GM12875 (cell line): ENCODE measurements around the gene SDC3.
A peak's percentile ranks its signal among the peaks of the same experiment; 100 is the strongest.

Source experiments
- H3K4me3 ChIP-seq: one replicate; pipeline ENCODE4 v1.5.1; 2011; ENCODE audit warnings: low read depth, low read length, control low read depth
- TF ChIP-seq, protein P1 (sequence below): IDR thresholded peaks from 2 replicates; pipeline ENCODE4 v1.5.1; 2011; ENCODE audit warnings: low read depth, mild to moderate bottlenecking, control low read depth, inconsistent platforms, low read length, moderate library complexity, borderline replicate concordance; ENCODE audit not compliant: insufficient read depth

The SDC3 gene

DNA sequence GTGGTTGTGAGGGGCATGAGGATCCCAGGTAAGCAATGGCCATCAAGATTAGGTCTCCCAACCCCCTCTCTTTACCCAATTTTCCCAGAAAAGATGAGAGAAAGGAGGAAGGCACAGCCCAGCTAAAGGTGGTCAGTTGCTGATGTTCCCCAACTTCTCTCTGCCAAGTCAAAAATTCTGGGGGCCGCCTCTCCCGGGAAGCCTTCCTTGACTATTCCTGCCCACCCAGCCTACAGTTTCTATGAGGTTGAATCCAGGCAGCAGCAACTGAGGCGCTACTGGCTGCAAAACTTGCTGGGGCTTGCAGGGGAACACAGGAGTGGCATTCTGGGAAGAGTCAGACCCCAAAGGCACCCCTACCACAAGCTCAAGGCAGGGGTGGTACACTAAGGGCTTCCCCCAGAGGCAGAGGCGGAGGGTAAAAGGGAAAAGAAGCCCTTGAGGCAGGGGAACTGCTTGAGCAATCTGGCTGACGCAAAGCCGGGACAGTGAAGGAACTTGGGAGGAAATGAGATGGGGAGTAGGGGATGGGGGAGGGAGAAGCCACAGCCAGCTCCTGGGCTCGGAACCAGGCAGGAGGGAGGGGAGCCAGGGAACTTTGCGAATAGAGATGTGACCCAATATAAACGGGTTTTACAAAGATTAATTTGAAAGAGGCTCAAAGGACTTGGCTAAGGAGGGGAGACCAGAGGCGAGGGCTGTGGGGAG is 31.2 kb downstream of the SDC3 start:
- no peak overlapping the region for H3K4me3 ChIP-seq
- TF ChIP-seq, protein P1, sequence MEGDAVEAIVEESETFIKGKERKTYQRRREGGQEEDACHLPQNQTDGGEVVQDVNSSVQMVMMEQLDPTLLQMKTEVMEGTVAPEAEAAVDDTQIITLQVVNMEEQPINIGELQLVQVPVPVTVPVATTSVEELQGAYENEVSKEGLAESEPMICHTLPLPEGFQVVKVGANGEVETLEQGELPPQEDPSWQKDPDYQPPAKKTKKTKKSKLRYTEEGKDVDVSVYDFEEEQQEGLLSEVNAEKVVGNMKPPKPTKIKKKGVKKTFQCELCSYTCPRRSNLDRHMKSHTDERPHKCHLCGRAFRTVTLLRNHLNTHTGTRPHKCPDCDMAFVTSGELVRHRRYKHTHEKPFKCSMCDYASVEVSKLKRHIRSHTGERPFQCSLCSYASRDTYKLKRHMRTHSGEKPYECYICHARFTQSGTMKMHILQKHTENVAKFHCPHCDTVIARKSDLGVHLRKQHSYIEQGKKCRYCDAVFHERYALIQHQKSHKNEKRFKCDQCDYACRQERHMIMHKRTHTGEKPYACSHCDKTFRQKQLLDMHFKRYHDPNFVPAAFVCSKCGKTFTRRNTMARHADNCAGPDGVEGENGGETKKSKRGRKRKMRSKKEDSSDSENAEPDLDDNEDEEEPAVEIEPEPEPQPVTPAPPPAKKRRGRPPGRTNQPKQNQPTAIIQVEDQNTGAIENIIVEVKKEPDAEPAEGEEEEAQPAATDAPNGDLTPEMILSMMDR: no peak

DNA sequence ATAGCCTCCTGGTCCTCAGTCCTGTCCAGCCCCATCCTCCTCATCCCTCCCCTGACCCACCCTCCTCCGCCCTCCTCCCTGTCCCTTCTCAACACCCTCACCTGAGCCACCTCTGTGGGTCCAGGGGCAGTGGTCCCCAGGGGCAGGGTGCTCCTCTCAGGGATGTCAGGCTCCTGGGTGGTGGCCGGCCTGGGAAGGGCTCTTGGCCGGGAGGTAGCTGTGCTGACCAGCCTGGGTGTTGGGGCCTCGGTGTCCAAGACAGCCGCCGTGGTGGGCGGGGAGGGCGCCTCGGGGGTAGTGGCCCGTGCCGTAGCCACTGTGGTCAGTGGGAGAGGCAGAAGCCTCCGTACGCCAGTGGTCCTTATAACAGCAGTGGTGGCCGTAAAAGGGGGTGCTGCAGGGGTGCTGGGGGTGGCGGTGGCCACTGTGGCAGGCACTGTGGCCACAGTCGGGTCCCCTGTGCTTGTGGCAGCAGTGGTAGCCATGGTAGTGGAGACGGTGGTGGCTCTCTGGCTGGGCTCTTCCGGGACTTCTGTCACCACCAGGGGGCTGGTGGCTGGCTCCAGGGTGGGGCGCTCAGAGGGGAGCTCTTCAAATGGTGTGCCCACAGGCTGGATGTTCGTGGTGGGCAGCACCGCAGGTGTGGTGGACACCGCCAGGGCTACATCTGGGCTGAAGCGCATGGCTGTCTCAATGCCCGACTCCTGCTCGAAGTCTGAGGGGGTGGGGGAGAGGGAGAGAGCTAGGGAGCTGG is 31.9 kb downstream of the SDC3 start:
- no peak overlapping the region for H3K4me3 ChIP-seq
- TF ChIP-seq, protein P1: peak; percentile 14; the same call in 1 of the 2 replicates

DNA sequence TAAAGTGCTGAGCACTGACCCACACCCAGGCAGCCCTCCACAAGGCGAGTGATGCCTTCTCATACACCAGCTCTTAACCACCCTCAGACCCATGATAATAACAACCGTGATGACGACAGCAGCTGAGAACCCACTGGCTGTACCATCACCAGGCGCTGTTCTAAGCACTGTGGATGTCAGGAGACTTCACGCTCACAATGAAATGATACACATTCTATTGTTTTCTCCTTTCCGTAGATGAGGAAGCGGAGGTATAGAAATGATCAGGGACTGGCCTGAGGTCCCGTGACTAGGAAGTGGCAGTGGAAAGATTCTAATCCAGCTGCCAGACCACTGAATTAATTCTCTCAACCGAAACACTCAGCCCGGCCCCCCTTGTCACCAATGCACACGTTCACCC is 32.6 kb downstream of the SDC3 start:
- TF ChIP-seq, protein P1: no peak
- H3K4me3 ChIP-seq: no peak overlapping the region

DNA sequence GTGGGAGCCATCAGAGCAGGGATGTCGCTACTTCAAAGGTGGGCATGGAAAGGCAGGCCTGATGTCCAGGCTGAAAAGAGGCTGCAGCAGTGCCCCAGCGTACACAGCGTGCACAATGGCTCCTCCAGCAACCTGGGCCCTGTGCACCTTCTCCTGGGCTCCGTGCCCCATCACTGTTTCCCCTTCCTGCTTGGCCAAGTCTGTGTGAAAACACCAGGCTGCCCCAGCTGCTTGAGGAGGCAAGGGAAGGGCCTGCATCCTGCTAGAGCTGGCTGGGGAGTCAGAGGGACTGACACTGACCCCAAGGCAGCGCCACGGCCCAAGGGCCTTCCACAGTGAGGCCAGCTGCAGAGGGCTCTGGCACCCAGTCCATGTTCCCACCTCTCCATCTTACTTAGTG is 33.4 kb downstream of the SDC3 start:
- TF ChIP-seq, protein P1: no peak
- no peak overlapping the region for H3K4me3 ChIP-seq

DNA sequence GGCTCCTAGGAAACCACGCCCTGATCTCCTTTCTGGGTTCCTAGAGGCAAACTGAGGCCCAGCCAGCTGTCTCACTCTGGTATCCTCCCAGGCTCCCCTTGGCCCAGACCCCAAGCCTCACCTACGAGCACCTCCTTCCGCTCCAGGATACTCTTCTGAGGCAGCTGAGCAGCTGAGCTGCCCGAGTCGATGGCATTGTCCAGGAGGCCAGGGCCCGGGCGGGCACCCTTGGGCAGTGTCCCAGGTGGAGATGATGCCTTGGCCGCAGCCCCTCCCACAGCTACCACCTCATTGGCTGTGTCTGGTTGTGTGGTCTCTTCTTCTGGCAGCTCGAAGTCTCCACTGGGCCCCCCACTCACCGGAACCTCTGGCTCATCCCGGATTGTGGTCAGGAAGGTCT is 34.4 kb downstream of the SDC3 start:
- TF ChIP-seq, protein P1: no peak
- no peak overlapping the region for H3K4me3 ChIP-seq

DNA sequence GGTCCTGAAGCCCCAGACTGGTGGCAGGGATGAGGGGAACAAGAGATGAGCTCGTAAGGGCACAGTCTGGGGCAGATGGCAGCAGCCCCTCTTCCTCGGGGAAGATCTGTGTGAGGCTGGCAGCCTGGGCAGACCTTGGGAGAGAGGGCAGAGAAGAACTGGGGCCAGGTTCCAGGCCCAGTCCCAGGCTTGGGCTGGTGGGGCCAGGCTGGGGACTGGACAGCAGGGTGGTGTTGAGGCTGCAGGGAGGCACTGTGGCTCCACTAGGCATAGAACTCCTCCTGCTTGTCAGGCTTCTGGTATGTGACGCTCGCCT is 35.7 kb downstream of the SDC3 start:
- TF ChIP-seq, protein P1: no peak
- no peak overlapping the region for H3K4me3 ChIP-seq
